Renal cortex interstitium (tissue), 11 donors: Measurements from ENCODE around the gene EEF1AKMT2. TPM values are rescaled to one million over a fixed set of nuclear protein-coding genes. Genes with fewer than 3 reads are reported as not detected.
A peak's percentile ranks its signal among the peaks of the same experiment; 100 is the strongest.

ENCODE experiments used
- DNase-seq, 11 donors: peaks; one replicate each; pipeline ENCODE4 v3.0.0-alpha.2; 2013; ENCODE audit warnings: low read depth in 9 of 11, low spot score in 4 of 11; ENCODE audit errors: extremely low read depth in 1 of 11
- polyA plus RNA-seq, 3 donors: library from polyadenylated mRNA; unstranded; fragments of 120-200 nt; gene quantifications; one replicate each; pipeline ENCODE4 v1.2.1, GENCODE V29; 2013; ENCODE audit not compliant: insufficient read length in 3 of 3

Gene EEF1AKMT2
- polyA plus RNA-seq, 3 donors = 33.8 to 39.5 (median 35.4) TPM

DNA sequence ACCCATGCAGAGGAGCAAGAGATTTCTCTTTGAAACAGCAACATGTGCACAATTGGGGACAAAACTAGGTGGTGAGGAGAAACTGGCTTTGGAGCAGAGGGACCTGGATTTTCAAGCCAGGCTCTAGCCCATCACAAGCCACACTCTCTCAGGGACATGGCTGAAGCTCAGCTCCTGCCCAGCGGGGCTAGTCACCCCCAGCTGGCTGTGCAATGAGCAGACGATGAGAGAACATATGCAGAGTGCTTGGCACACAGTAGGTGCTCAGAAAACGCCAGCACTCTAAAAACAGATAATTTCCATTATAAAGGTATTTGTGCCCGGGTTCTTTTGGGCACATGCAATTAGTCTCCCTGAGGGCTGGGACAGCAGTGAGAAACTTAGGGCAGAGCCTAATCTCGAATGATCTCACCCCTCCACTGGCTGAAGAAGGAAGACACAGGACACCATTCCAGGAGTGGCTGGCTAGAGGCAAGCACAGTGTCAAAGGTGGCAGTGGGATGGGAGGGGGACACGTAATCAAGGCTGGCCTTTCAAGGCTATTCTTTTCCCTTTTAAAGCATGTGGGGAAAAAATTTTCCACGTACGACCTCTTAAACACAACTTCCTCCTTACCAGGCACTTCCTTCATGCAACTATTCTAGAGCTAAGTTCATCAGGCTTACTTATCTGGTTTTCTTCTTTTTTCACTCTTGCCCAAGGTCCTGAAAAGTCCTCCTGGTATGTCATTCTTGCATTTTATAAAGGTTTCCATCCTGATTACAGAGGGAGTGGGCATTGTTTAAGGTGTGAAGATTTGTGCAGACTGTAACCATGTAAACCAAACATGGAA, 62.6 kb downstream of the EEF1AKMT2 start:
- no peak for DNase-seq

DNA sequence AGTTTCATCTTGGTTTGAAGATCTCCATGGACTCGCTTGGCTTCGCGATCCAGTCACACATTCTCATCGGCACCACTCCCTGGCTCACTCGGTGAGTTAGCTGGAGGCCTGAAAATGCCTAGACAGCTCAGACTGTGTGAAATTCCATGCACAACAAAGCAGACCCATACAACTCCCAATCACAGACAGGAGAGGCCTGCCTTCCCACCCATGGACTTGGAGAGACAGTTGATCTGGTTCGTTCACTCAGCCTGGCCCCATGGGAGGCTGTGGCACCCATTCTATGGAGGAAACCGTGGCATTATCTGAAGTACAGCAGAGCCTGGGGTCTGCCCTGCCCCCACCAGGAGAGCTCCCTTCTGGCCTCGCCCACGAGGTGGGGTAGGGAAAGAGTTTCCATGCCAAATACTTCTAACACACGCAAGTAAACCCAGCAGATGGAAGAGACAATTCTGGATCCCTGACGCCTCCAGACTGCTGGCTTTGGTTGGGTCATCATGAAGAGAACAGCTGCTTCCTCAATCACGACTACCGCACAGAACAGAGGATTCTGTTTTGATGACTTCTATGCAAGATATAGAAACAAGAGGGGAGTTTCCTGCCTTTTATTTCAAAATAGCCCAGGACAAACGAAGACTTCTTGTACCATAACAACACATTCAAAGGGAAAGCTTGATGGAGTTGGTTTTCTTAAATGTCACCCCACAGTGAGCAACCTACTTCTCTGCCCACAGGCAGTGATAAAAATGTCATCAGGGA, 63.4 kb downstream of the EEF1AKMT2 start:
- DNase-seq = no peak

DNA sequence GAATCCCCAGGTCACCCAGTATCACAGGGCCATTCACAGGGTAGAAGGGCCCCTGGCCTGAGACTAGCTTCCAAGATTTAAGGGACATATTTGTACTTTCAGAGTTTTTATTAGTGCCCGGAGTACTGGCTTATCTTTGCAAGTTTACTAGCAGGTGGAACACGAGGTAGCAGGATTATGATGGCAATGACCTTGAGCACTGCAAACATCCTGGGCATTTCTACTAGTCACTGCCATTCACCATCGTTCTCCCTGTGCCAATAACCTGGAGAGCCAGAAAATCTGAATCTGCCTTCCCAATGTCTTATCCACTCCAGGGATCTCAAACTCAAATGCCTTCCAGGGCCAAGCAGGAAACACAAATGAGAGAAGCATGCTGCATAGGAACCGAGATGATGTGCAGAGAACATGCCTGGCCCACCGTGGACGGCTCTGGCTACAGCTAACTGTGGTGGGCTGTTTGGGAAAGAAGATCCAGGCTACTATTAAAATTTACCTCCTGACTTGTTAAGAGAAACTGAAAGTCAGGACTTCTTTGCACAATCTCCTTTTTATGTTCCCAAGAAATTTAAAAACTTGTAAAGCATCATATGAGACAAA, 64.2 kb downstream of the EEF1AKMT2 start:
- DNase-seq = no peak

DNA sequence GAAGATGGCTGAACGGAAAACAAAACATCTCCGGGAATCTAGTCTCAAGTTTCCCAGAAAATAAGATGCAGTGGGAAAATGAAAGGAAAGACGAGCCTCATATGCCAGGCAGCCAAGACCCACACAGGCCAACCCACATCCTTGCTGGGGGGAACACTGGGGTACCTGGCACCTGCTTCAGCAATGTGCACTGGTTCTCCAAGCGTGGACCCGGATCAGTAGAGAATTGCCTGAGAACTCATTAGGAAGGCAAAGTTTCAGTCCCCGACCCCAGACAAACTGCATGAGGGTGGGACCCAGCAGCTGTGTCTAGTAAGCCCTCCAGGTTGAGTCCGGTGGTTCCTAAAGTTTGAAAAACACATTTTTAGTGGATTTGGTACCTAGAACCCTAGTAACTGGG, 65.9 kb downstream of the EEF1AKMT2 start:
- DNase-seq = no peak

DNA sequence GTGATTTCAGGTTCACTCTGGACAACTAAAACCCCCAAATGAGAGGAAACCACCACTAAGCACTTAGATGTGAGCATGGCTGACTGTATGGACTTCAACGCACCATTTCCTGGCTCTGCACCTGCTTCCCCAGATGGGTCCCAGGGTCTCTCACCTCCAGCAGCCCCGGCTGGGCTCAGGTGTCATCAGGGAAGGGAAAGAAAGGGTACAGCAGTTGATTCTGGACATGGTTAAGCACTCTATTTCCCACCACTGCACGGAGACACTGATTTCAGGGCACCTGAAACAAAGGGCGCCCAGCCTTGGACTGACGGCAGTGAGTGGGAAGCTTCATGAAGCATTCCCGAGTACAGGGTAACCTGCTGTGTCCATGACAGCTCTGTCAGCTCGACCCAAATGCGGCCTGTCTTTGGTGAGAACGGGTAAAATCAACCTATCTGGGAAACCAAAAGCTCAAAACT, 66.5 kb downstream of the EEF1AKMT2 start:
- no peak for DNase-seq

DNA sequence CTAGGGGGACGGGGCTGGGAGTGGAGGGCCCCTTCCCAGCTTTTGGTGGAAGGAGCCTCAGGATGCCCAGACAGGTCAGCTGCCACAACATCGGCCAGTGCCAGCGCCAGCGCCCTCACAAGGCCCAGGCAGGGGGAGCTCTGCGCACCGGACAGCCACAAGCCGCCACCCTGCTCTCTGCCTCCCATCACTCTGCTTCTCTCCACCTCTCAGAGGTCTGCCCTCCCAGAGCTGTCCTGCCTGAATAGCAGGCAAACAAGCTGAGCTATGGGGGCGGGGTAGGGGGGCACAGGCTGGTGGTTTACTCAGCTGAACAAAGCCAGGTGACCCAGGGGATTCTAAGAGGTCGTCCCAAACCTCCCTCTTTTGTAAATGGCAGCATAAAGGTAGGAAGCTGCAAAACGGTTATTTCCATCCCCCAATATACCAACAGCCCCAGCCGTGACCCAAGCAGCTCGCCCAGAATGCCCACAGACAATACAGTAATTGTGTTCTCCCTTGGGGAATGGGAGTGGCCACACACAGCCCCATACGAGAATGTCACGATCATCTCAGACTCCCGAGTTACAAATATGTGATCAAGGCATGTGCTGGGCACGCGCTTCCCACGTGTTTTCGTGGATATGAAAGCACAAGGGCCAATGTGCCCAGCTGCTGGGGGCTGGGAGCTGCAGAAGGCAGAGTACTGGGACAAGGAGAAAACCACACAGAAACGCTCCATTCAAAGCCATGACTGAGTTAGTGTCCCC, 67.2 kb downstream of the EEF1AKMT2 start:
- no peak for DNase-seq

DNA sequence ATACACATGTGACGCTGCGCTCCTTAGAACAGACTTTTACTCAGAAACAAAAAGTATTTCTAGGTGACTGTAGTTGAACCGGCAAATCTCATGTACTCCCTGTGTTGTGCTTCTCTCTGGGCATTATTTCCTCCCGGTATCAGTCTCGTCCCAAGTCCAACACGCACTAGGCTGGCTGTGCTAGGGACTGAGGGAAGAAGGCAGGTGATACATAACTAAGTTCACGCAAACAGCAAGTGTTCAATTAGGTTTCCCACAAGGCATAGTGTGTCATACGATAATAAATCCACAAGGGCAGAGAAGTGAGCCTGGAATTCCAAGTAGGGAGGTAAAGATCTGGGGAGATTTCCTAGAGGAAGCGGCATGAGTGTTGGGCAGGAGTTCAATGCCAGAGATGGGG, 67.9 kb downstream of the EEF1AKMT2 start:
- DNase-seq = no peak

DNA sequence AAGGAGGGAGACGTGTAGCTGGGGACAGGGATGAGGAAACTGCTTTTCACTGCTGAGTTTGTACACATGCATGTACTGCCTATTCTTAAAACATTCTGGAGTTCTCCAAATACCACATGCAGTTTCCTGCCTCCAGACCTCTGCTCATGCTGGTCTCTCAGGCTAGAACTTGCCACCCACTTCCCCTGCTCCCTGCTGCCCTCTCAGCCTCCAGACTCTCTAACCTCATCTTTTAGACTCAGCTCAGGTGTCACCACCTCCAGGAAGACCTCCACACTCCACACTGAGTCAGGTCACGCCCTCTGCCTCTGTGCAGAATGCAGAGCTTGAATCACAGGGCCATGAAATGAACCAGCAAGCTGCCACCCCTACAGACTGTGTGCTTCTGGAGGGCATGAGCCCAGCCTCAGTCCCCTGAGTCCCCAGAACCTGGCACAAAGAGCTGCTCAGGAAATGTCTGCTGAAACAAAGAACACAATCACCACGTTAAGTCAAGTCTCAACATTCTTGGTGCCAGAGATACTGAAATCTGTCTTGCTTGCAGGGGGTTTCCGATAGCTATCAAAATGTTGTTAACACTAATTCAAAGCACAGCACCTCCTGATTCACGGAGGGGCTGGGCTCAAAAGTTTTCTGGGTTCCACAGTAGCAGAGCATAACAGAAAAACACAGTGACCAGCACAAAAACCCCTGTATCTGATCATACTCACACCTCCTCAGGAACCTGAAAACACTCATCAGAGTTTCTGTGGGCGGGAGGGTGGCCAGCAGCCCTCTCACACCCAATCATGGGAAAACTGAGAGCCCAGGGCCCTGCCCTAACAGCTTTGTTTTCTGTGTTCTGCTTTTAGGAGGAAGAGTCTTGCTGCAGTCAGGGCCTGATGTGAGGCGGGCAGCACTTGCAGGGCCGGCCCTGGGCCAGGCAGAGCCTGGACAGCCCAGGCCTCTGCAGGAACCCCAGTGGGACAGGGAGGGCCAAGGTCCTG, 68.6 kb downstream of the EEF1AKMT2 start:
- no peak for DNase-seq

DNA sequence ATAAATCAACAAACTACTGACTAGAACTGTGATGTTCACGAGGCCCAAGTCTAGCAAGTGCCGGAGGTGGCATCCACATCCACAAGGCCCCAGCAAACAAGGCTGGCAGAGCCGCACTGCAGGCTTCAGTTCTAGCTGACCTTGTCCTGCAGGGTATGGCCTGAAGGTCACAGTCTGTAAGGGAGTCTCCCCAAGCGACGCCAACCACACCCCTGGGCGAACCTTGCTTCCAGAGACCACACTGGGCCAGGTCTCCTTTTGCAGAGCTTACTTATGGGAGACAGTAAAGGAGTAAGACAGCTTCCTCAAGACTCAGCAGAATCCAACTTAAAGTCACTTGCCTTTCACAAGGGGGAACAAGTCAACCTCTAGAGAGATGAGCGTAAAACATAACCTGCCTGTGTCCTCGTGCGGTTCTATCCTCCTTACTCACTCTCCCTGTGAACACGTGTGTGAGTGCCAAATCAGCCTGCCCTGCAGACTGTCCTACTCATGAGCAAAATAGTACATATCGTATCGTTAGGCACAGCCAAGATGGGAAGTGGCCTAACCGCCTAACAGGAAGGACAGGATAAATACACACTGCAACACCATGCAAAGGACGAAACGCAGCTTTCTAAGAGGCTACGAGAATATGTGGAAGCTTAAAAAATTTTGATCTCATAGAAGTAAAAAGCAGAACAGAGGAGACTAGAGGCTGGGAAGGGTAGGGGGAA, 70.2 kb downstream of the EEF1AKMT2 start:
- DNase-seq = no peak

DNA sequence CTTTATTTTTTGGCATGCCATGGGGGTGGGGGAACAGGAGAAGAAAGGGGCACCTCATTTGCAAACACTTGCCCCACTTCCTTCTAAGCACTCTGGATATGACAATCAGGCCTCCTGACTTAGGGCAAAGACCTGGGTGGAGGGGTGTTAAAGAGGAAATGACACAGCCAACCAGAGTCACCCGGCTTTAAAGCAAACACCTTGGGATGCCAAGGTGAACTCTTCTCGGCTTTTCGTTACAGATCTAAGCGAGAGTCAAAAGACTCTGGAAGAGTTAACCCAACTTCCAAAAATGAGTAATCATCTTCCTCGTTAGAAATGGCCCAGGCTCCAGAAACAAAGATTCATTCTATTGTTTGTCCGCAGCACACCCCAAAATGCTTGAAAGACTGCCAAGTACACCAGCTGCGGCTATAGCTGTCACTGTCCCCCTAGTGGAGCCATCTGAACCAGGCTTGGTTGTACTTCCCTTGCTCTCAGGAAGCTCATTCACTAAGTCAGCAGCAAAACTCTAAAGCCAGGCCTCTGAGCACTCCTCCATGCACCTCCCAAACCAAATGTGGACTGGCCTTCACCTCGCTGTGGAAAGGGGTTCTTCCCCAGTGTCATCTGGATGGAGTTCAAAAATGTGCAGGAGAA, 72.4 kb downstream of the EEF1AKMT2 start:
- DNase-seq = peak in 4 of 11 donors; percentile 67 to 80 (median 76)

DNA sequence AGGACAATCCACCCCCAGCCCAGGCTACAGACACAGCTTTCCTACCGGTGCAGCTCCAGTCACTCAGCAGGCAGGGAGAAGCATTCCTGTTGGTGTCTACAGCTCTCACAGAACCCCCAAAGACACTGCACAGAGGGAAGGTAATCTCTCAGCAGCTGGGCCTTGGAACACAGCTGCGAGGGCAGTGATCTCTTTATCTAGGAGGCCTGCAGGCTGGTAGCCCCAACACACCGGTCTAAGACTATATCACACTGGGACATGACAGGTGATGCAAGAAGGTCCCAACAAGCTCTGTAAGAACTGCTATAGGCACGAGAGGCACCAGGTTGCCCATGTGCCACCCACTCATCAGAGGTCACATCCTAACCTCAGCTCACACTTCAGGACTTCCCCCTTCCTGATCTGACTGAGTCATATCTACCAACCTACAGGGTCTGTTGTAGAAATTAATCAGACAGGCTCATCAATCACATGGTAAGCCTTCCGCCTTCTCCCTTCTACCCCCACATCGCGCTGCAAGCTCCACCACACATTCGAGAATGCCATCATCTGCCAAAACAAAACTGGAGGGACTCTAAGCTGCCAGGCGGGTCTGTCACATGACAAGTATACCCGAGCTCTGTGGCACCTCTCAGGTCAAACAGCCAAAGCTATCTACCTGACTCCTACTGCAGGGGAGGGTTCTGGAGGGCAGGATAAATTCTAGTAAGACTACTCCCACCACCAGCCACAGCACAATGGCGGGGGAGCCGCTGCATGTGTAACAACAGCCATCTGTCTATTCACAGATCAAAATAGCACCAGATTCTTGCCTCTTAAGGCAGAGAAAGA, 73.6 kb downstream of the EEF1AKMT2 start:
- peak in 6 of 11 donors; percentile 40 to 84 (median 76) for DNase-seq

DNA sequence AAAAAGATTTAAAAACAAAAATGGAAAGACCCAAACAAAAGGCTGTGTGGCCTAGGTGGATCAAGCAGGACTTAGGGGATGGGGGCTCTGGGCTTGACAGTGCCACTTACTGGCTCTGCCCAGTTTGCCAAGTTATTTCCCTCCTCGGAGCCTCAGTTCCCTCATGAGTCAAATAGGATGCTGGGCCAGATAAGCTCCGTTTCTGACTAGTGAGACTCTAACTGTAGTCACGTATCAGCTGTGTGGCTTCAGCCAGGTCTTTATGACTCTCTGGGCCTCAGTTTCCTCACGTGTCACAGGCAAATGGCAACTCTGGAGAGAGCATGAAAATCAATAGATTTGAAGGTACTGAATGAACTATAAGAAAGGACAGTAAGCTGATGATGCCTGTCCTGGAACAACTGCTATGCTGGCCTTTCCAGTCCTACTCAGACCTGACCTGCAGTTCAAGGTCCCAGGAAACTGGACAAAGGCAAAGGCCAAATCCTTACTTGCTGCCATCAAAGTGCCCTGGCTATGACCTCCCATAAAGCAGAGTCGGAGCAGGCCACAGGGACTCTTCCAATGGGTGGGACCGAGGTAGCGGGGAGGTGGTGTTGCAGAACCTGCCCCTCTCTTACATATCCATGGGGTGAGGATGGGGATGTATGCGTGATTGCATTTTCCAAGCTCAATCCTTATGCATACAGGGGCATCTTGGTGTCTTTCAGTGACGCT, 74.5 kb downstream of the EEF1AKMT2 start:
- no peak for DNase-seq

DNA sequence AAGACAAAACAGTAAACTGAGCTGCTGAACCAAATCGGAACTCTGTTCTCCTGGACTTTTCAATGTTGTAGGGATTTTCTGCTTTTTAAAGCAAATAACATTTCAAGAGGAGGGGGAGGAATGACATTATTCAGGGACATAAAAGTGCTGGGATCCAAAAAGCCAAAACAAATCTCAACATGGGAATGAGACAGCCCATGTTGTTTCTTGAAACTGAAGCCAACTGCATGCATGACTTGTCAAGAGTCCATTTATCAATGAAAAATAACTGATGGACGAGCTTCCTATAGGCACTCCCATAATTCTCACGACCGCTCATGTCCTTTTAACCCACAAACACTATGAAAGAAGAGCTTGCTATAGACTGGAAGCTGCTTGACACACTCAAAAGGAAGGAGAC, 75.3 kb downstream of the EEF1AKMT2 start:
- peak in 2 of 11 donors; percentile 51 to 68 for DNase-seq

DNA sequence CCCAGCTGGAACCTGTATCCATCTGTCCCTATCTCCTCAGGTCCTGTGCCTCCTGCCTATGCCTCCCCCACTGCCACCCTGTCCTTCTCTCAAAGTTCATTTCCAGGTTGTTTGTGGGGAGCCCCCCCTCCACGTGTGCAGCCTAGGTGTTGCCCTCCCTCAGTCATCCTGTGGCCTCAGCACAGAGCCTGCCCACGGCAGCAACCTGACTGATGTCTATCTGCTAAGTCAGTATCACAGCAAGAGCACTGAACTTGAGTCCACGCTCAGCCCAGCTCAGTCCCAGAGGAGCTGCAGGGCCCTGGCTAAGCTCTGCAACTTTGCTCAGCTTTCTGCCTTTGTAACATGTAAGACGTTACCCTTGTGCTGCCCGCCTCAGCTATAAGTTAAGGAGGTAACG, 76.2 kb downstream of the EEF1AKMT2 start:
- DNase-seq = no peak

DNA sequence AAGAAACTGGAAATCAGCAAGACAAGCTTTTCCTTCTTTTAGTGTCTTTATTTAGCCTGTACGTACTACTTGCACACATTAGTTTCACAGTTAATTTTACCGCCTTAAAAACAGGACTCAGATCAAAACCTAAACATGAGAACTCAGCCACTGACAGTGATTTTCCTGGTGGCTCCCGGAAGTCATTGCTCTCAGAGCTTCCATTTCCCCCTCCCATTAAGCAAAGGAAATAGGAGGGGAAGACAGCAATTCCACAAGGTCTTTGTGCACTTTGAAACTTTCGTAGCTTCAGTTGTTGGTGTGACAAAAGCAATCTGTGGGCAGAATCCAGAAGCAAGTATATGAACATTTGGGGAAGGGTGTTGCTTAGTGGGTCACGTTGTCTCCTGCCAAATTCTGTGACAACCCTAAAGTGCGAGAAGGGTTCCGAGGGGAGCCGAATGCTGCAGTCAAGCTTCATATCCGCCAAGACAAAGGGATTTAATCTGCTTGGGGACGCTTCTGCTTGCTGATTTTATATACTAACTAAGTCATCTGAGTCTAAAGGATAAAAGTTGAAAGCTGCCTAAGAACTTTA, 77.9 kb downstream of the EEF1AKMT2 start:
- no peak for DNase-seq
